Brain pericyte (primary cell): ENCODE measurements around the gene ATP1A2.
"Not testable (repeated sequence)": the region's sequence is repeated elsewhere in the genome, so short reads cannot be mapped to it uniquely, and the experiment has no call there.

ENCODE experiments used
- DNase-seq: peaks from one replicate; pipeline ENCODE4 v3.0.0-alpha.2; 2012; ENCODE audit warnings: low read depth, low spot score

ATP1A2 gene

GRCh38 chr1:160124705-160125478, 9.3 kb downstream of the ATP1A2 start:
- DNase-seq: no peak

- no peak for DNase-seq
Measured at GRCh38 chr1:160125746-160126145, 10.2 kb downstream of the ATP1A2 start.

GRCh38 chr1:160126342-160126741, 10.8 kb downstream of the ATP1A2 start:
- DNase-seq: not testable (repeated sequence)

DNA sequence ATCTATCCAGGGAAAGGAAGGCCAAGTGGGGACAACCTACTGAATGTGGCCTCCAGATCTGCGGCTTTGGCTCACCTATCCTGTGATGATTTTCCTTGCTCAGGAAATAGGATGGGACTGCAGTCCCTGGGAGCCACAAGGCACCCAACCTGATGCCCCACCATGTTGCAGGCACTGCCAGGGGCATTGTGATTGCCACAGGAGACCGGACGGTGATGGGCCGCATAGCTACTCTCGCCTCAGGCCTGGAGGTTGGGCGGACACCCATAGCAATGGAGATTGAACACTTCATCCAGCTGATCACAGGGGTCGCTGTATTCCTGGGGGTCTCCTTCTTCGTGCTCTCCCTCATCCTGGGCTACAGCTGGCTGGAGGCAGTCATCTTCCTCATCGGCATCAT, 11.8 kb downstream of the ATP1A2 start:
- no peak for DNase-seq

DNA sequence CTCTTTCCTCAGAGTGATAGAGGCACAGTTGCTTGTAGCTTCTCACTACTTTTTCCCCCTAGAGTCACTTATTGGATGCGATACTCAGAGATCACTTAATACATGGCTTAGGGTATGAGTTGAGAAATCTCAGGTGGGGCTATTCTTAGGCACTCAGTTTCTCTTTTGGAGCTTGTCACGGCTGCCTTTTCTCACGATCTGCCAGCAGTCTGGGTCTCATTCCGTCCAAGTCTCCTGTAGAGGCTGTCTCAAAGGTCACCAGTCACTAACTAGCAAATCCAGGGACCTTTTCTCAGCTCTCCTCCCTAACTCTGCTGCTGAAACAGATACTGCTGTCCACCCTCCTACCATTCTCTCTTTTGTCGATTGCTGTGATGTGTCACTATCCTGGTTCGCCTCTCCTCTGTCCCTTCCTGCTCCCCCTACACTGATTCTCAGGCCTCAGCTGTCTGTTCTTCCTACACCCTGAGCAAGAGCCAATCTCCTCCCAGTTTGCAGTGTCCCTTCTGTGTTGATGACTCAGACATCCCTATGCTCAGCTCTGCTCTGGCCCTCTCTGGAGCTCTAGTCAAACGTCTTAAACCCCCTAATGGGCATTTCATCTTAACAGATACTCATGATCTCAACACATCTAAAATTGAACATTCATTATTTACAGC, 12.4 kb downstream of the ATP1A2 start:
- no peak for DNase-seq

GRCh38 chr1:160128636-160129035, 13.1 kb downstream of the ATP1A2 start:
- DNase-seq: no peak

DNA sequence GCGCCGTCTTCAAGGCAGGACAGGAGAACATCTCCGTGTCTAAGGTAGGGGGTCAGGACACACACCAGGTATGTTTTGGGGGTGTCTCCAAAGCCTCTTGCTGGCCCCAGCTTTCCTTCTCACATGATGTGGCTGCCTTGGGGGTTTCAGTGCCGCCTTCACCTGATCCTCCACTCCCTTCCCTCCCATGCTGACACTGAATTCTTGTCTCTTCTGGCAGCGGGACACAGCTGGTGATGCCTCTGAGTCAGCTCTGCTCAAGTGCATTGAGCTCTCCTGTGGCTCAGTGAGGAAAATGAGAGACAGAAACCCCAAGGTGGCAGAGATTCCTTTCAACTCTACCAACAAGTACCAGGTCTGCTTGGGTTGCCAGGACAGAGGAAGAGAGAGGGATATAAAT, 13.5 kb downstream of the ATP1A2 start:
- DNase-seq: no peak

DNA sequence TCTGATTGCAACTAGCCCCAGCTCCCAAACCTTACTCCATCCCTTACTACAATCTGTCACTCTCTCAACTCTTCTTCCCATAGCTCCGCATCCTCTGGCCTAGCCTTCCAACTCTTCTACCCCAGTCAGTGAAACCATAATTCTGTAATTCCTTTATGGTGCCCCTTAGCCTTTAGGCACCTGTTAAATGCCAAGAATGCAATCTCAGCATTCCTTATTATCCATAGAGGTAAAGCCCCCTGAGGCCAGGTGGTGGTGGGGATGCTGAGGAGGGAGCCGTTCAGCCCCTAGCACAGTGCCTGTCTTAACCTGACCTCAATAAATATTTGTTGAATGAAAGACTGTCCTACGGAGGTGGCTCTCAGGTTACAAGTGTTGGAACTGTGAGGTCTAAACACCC, 14.0 kb downstream of the ATP1A2 start:
- DNase-seq: no peak

- DNase-seq: no peak
Measured at GRCh38 chr1:160129966-160130365, 14.4 kb downstream of the ATP1A2 start.

DNA sequence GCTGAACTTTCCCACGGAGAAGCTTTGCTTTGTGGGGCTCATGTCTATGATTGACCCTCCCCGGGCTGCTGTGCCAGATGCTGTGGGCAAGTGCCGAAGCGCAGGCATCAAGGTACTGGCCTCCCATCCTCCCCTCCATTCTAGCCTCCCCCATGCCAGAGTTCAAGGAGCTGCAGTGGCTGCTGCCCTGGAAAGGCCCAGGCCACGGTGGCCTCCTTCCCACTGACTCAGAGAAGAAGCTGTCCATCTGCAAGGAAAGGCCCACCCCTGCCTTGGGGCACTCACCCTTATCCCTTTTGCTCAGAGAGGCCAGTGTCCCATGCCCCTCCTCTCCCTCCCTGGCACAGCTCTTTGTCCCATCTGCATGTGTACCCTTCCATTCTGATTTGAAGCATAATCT, 14.9 kb downstream of the ATP1A2 start:
- DNase-seq: no peak

DNA sequence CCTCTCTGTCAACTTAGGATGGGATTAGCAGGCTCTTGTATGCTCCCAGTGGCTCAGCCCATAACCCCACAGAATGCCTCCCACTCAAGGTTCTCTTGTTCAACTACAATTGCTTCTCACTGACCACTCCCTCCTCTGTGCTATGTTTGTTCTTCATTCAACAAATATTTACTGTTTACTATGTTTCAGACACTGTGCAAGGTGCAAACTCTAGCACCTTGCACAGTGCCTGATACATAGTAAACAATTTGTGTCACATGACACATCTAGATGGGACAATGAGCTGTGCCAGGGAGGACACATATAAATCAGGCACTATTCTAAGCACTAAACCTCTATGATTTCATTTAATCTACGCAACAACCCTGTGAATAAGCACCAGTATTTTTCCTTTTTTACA, 15.4 kb downstream of the ATP1A2 start:
- no peak for DNase-seq

- no peak for DNase-seq
Measured at GRCh38 chr1:160131803-160132565, 16.4 kb downstream of the ATP1A2 start.

GRCh38 chr1:160133990-160134770, 18.6 kb downstream of the ATP1A2 start:
- DNase-seq: no peak

DNA sequence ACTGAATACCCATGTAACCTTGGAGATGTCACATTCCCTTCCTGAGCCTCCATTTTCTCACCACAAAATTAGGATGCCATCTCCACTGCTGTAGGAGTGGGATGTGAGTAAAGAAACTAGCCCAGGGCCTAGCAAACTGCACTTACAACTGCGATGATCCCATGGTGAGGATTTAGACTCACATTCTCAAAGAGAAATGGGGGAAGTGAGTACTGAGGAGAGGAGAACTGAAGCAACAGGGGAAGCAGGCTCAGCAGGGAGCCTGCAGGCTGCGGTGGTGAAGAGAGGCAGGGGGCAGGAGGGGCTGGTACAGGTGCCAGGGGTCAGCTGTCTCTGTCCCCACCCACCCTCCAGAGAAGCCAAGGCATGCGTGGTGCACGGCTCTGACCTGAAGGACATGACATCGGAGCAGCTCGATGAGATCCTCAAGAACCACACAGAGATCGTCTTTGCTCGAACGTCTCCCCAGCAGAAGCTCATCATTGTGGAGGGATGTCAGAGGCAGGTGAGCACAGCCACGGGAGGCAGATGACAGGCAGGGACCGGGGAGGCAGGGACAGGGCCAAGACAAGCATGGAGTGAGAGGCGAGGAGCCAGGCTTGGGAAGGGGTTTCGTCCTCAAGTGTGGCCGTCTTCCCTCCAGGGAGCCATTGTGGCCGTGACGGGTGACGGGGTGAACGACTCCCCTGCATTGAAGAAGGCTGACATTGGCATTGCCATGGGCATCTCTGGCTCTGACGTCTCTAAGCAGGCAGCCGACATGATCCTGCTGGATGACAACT, 19.4 kb downstream of the ATP1A2 start:
- no peak for DNase-seq

DNA sequence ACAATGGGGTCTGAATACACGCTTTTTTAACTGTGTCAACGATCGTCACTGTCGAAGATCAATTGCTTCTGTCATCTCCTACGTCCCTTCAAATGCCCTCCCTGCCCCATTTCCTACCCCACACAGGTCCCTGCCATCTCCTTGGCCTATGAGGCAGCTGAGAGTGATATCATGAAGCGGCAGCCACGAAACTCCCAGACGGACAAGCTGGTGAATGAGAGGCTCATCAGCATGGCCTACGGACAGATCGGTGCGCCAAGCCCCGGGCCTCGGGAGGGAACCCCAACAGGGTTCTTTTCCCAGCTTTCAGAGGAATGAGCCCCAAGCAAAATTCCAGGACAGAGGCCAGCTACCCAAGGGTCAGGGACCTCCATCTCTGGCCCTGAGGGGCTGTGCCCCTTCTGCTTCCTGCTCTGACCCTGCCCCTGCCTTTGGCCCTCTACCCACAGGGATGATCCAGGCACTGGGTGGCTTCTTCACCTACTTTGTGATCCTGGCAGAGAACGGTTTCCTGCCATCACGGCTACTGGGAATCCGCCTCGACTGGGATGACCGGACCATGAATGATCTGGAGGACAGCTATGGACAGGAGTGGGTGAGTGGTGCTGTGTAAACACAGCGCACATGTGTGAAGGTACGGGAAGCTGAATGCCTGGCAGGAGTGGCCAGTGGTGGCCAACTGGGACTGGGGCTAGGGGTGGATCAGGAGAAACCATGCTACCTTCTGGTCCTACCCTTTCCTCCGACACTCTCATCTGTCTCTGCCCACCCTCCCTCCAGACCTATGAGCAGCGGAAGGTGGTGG, 20.8 kb downstream of the ATP1A2 start:
- DNase-seq: no peak

GRCh38 chr1:160136926-160137200, 21.3 kb downstream of the ATP1A2 start:
- no peak for DNase-seq

GRCh38 chr1:160137216-160137862, 21.8 kb downstream of the ATP1A2 start:
- DNase-seq: no peak

DNA sequence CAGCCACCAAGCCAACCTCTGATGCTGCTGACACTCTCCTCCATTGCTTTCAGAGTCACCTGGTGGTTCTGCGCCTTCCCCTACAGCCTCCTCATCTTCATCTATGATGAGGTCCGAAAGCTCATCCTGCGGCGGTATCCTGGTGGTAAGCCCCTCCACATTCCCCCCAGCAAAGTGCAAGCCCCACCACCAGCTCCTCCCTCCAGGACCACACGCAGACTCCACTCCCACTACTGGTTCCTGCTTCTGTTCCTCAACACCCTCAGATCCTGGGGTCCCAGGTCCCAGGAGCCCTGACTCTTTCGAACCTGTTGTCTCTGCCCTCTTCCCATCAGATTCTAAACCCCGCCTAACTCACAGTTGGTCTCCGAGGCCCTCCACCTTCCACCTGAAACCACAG, 24.3 kb downstream of the ATP1A2 start:
- DNase-seq: no peak

GRCh38 chr1:160143695-160144094, 28.1 kb downstream of the ATP1A2 start:
- no peak for DNase-seq

GRCh38 chr1:160144921-160145320, 29.4 kb downstream of the ATP1A2 start:
- no peak for DNase-seq
